ENCODE data around the gene TSHZ1.

- TF ChIP-seq POLR2A (IDR thresholded peaks at IDR 0.05; ENCODE audit: low read depth) (no peak), CTCF (IDR thresholded peaks at IDR 0.05) (no peak), EP300 (IDR thresholded peaks at IDR 0.05) (no peak), POLR2AphosphoS5 (IDR thresholded peaks at IDR 0.05) (no peak)
These were observed 46.9 kb upstream of the TSHZ1 start for GRCh38 chr18:75163736-75164135.
